GM18870 (cell line): ENCODE measurements around the gene AKT1.
"Not testable (repeated sequence)": the region's sequence is repeated elsewhere in the genome, so short reads cannot be mapped to it uniquely, and the experiment has no call there.

Experiments
- ATAC-seq: cut with Tn5 transposase; IDR thresholded peaks from one replicate; pipeline ENCODE4 v1.9.1; 2021; ENCODE audit warnings: moderate library complexity; ENCODE audit not compliant: unreplicated experiment

Gene AKT1

GRCh38 chr14:104756477-104757237 lies 38.9 kb downstream of the AKT1 start:
- no peak for ATAC-seq

GRCh38 chr14:104755621-104756020 lies 39.9 kb downstream of the AKT1 start:
- ATAC-seq, result no peak

- no peak for ATAC-seq
Measured at GRCh38 chr14:104754213-104754851, 41.2 kb downstream of the AKT1 start.

GRCh38 chr14:104753528-104754212 lies 41.9 kb downstream of the AKT1 start:
- ATAC-seq, result no peak

GRCh38 chr14:104752735-104753527 lies 42.6 kb downstream of the AKT1 start, which contains the start of gene SIVA1:
SIVA1 (plus strand) TSS chr14:104753147; CDS start chr14:104753202, 55 bp downstream.
- peak; percentile 83 for ATAC-seq

- ATAC-seq, result peak; percentile 76
Measured at GRCh38 chr14:104752423-104752734, 43.2 kb downstream of the AKT1 start.

- no peak for ATAC-seq
Measured at GRCh38 chr14:104751539-104752422, 43.8 kb downstream of the AKT1 start.

GRCh38 chr14:104750753-104751057 lies 44.8 kb downstream of the AKT1 start:
- not testable (repeated sequence) for ATAC-seq

- ATAC-seq, result no peak
Measured at GRCh38 chr14:104750056-104750752, 45.3 kb downstream of the AKT1 start.

GRCh38 chr14:104749111-104749649 lies 46.4 kb downstream of the AKT1 start:
- no peak for ATAC-seq

- no peak for ATAC-seq
Measured at GRCh38 chr14:104747876-104748275, 47.7 kb downstream of the AKT1 start.

- no peak for ATAC-seq
Measured at GRCh38 chr14:104746934-104747481, 48.5 kb downstream of the AKT1 start.

- no peak for ATAC-seq
Measured at GRCh38 chr14:104746071-104746545, 49.4 kb downstream of the AKT1 start.

GRCh38 chr14:104745431-104745830 lies 50.1 kb downstream of the AKT1 start:
- no peak for ATAC-seq

- no peak for ATAC-seq
Measured at GRCh38 chr14:104744484-104744883, 51.1 kb downstream of the AKT1 start.

- ATAC-seq, result no peak
Measured at GRCh38 chr14:104743461-104744380, 51.8 kb downstream of the AKT1 start.

- no peak for ATAC-seq
Measured at GRCh38 chr14:104742586-104743455, 52.7 kb downstream of the AKT1 start.
